ENCODE data around the gene TOMM7.
"Not testable (repeated sequence)": the region's sequence is repeated elsewhere in the genome, so short reads cannot be mapped to it uniquely, and the experiment has no call there.

The TOMM7 gene

GRCh38 chr7:22853138-22853537, 30.5 kb upstream of the TOMM7 start:
- no peak for DNase-seq

DNA sequence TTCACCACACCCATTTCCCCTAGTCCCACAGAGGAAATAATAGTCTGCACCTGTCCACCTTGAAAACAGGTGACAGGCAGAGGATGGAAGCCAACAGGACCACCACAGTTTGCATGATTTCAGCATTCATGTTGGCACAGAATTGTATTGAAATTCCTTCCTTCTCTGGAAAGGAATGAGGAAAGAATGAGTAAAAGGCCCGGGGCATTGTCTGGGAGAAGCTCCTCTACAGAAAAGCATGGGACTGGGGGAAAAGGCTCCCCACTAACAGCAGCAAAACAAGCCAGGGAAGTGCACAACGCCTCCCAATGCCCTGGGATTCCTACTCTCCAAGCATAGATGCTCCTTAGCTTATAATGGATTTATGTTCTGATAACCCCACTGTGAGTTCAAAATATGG, 28.5 kb upstream of the TOMM7 start:
- no peak for DNase-seq

DNA sequence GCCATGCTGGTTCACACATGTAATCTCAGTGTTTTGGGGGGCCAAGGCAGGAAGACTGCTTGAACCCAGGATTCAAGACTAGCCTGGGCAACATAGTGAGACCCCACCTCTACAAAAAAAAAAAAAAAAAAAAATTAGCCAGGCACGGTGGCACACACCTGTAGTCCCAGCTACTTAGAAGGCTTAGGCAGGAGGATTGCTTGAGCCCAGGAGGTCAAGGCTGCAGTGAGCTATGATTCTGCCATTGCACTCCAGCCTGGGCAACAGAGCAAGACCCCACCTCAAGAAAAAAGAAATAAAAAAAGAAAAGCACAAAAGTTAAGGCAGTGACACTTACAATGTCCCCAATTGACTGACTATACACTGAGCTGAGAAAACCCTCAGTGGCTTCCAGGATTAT, 27.7 kb upstream of the TOMM7 start:
- DNase-seq: not testable (repeated sequence)

- DNase-seq: no peak
Measured at GRCh38 chr7:22849662-22850061, 27.0 kb upstream of the TOMM7 start.

DNA sequence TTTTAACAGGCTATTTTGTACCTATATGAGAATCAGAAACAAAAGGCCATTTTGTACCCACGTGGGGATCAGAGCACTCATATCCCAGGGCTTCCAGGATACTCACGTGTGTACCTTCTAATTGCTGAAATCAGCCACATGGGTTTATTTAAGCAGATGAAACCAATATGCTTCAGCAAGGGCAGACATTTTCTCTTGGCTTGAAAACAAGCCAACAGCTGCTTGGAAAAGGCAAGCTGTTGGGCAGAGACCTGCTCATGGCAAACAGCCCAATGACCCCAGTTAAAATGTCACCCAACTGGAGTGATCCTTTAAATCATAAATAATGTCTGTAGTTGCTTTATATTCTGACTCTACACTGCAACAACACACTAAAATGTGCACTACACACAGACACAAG, 26.5 kb upstream of the TOMM7 start:
- no peak for DNase-seq

- no peak for DNase-seq
Measured at GRCh38 chr7:22846961-22847360, 24.3 kb upstream of the TOMM7 start.

- no peak for DNase-seq
Measured at GRCh38 chr7:22845221-22845834, 22.7 kb upstream of the TOMM7 start.

DNA sequence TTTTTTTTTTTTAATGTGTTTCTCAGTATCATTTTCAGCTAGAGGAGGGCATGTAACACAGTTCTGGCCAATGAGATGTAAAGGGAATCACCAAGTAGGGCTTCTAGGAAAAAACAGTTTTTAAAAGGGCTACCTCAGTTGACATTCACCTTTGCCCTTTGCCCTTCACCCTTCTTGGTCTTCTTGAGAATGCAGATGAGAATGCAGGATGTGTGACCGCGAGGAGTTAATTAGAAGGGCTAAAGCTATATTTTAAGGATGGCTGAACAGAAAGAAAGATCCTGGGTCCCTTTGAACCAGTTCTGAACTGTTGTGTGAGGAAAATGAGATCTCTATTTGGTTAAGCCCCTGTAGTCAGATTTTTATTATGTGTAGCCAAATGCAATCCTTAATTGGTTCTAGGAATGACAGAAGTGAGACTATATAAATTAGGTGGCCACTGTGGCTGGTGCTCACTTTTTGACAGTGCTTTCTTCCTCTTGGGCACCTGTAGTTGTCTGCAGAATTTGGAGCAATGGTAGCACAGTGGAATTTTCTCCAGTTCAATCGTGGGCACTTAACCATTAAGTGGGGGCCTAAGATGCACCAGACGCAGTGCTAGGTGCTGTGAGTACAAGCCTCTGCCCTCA, 21.1 kb upstream of the TOMM7 start:
- DNase-seq: no peak

- DNase-seq: no peak
Measured at GRCh38 chr7:22842973-22843372, 20.3 kb upstream of the TOMM7 start.

DNA sequence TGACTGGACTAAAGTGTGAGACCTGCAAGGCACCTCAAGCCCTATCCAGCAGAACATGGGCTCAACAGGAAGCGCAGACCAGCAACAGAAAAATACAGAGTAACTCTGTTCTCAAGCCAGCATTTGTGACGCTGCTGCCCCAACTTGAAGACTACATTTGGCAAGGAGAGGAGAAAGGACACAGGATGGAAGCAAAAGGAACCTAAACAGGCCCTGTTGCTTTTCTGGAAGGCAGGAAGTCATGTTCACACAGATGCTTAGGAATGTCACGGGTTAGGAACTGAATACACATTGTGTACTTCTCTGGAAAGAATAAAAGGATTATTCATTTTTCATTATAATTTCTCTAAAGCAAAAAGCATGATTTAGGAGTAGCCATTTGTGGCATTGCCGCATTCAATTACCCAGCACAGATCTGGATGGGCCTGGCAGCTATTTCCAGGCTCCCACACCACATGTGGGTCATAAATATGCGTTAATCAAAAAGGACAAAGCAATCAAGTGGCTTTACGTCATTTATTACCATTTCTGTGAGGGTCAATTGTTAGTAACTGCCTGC, 19.8 kb upstream of the TOMM7 start:
- DNase-seq: no peak

GRCh38 chr7:22841954-22842353, 19.3 kb upstream of the TOMM7 start:
- no peak for DNase-seq

DNA sequence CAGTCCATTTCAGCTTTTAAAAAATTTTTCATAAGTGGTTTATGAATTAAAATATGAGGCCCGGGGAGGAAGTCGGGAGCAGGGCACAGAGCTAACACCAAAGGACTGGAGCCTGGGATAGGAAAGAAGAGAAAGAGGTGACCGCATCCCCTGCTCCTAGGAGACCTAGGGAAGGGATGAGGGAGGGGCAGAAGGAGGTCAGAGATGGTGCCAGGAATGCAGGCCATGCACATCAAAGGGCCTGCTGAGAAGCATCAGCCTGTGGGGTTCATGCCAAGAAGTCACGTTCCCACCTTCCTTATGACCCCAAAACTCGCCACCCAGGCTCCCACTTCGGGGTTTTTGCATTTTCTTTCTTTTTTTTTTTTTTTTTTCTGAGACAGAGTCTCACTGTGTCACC, 14.7 kb upstream of the TOMM7 start:
- DNase-seq: no peak

- DNase-seq: not testable (repeated sequence)
Measured at GRCh38 chr7:22836506-22836905, 13.9 kb upstream of the TOMM7 start.

- no peak for DNase-seq
Measured at GRCh38 chr7:22833957-22834356, 11.3 kb upstream of the TOMM7 start.

DNA sequence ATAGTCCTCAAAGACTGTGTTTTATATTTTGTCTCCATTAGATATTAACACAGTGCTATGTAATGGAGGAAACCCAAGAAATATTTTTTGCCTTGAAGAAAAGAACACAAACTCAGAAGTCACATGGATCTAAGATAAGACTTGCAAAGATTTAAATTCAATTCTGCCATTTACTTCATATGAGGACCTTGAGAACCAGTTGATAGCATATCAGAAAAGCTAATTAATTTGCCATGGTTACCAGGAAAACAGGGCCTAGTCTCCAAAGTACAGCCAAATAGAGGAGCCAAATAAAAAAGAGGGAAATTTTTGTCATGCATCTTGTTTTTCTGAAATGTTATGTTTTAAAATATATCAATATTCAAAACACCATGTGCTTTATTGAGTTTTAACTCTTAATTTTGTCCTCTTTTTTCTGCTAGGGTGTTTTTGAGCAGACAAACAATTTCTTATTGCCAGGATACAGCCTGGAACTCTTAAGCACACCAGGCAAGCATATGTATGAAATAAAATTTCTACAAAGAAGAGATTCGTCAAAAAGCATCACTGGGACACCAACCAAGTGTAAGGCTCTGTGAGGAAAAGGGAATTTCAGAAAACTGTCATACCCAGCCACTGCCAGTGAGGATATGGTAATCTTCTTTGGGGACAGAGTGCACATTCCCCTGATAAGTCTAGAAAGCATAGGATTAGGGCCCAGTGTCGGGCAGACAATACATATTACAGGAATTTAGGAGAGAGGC, 10.6 kb upstream of the TOMM7 start:
- DNase-seq: no peak

DNA sequence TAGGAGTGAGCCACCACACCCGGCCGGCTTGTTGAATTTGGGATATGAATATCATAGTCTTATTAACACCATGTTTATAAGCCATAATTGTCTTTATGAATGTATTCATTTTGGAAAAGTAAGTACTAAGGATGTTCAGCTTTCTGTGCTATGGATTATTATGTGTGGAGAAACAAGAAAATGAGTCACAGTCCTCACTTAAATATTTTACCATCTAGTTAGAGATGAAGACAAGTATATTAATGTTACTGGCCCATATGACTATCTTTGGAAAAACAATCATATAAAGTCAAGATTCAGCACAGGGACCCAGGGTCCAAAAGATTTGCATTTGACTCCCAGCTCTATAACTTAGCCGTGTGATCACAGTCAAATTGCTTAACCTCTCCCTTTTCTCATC, 9.8 kb upstream of the TOMM7 start:
- no peak for DNase-seq

GRCh38 chr7:22831602-22832305, 9.1 kb upstream of the TOMM7 start:
- no peak for DNase-seq

DNA sequence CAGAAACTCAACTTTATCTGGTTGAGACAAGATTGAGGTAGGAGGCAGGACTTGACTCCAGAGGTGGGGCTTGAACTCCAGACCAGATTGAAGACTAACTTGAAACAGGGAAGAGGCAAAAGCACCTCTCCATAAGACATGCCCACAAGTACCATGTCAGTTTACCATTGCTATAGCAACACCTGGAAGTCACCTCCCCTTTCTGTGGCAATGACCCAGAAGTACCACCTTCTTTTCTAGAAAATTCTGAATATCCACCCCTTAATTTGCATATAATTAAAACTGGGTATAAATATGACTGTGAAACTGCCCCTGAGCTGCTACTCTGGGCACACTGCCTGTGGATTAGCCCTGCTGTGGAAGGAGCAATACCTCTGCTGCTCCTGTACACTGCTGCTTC, 4.9 kb upstream of the TOMM7 start:
- no peak for DNase-seq

- DNase-seq: no peak
Measured at GRCh38 chr7:22826593-22826992, 3.9 kb upstream of the TOMM7 start.

GRCh38 chr7:22824760-22825159, 2.1 kb upstream of the TOMM7 start:
- DNase-seq: no peak

DNA sequence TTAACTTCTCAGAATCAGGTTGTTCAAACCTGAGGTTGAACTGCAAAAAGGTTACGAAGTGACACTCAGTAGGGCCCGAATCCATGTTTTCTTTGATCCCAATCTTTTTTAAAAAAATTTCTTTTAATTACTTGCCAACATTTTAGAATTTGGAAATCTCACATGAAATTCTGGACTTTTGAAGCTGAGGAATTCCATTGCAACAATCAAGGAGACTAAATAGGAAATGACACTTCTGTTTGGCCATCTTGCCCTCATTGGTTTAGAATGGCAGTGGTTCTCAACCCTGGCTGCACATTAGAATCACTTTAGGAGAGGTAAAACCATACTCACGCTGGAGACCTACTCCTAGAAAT, 471 bp upstream of the TOMM7 start:
- no peak for DNase-seq

DNA sequence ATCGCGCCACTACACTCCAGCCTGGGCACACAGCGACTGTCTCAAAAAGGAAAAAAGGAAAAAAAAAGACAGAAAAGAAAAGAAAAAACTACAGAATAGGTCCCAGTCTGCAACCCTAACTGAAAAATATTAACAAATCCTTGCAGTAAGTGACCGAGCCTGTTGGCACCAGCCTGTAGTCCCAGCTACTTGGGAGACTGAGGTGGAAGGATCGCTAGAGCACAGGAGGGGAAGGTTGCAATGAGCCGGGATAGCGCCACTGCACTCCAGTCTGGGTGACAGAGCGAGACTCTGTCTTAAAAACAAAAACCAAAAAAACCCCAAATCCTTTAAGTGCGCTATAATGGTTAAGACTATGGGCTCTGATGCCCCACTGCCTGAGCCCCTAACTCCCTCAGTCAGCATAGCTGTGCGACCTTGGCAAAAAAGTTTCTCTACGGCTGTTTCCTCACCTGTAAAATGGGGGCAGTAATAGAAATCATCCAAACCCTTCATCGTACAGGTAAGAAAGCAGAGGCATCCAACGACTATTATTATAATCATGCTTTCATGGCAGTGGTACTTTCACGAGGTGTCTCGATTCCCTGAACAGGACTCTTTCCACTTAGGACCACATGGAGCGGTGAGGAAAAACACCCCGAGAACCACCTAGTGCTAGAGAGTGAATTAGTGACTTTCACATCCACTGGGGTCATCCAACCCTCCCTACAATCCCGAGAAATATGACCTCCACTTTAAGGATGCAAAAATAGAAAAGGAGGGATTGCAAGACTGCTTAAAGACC, 755 bp downstream of the TOMM7 start:
- no peak for DNase-seq

DNA sequence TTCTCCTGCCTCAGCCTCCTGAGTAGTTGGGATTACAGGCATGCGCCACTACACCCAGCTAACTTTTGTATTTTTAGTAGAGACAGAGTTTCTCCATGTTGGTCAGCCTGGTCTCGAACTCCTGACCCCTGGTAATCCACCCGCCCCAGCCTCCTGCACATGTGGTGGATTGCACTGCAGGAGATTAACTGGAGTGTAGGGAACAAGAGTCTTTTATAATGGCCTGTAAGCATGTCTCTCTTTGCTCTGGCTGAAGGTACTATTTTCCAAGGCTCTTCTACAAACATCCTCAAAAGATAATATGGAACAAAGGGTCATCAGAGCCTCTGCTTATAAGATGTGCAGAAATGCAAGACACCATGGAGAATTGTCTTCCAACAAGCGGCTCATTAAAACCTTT, 3.2 kb downstream of the TOMM7 start:
- no peak for DNase-seq
